ENCODE measurements around the gene CLEC16A. TPM values are rescaled to one million over a fixed set of nuclear protein-coding genes. Genes with fewer than 3 reads are reported as not detected.

The CLEC16A gene
- polyA plus RNA-seq, 1 experiment: 11.9 TPM

GRCh38 chr16:11121083-11121608, 176.8 kb downstream of the CLEC16A start:
- ChIA-PET POLR2A (no interaction called here), CTCF (interaction anchor here (1.6 kb wide), 1 partner anchor 14 kb away, joined by 4 read pairs; no protein-coding TSS in a partner anchor)
- Histone ChIP-seq H3K9me3 (ENCODE audit: control insufficient read depth, insufficient read depth, low read length) (no peaks in the 10 kb centered on the region; the same call in 1 of the 2 replicates), H3K27me3 (ENCODE audit: control insufficient read depth, insufficient read depth, low read length) (no peaks in the 10 kb centered on the region), H3K4me3 (ENCODE audit: low read depth, low read length) (no peak overlapping the region), H3K27ac (ENCODE audit: low read depth, low read length) (no peak overlapping the region)
- DNase-seq (ENCODE audit: low read depth, low spot score): no peak
- TF ChIP-seq, protein P1, sequence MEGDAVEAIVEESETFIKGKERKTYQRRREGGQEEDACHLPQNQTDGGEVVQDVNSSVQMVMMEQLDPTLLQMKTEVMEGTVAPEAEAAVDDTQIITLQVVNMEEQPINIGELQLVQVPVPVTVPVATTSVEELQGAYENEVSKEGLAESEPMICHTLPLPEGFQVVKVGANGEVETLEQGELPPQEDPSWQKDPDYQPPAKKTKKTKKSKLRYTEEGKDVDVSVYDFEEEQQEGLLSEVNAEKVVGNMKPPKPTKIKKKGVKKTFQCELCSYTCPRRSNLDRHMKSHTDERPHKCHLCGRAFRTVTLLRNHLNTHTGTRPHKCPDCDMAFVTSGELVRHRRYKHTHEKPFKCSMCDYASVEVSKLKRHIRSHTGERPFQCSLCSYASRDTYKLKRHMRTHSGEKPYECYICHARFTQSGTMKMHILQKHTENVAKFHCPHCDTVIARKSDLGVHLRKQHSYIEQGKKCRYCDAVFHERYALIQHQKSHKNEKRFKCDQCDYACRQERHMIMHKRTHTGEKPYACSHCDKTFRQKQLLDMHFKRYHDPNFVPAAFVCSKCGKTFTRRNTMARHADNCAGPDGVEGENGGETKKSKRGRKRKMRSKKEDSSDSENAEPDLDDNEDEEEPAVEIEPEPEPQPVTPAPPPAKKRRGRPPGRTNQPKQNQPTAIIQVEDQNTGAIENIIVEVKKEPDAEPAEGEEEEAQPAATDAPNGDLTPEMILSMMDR (IDR thresholded peaks at IDR 0.05; ENCODE audit: low read depth, low read length): no peak

GRCh38 chr16:11121914-11122692, 177.7 kb downstream of the CLEC16A start:
- H3K27me3 ChIP-seq (ENCODE audit: control insufficient read depth, insufficient read depth, low read length): no peaks in the 10 kb centered on the region
- H3K9me3 ChIP-seq (ENCODE audit: control insufficient read depth, insufficient read depth, low read length): no peaks in the 10 kb centered on the region; the same call in 1 of the 2 replicates
- no peak for DNase-seq (ENCODE audit: low read depth, low spot score)
- POLR2A ChIA-PET: no interaction called here
- CTCF ChIA-PET: no interaction called here
- H3K4me3 ChIP-seq (ENCODE audit: low read depth, low read length): no peak overlapping the region
- no peak overlapping the region for H3K27ac ChIP-seq (ENCODE audit: low read depth, low read length)
- TF ChIP-seq, protein P1 (IDR thresholded peaks at IDR 0.05; ENCODE audit: low read depth, low read length): no peak

GRCh38 chr16:11123666-11124065, 179.3 kb downstream of the CLEC16A start:
- no peaks in the 10 kb centered on the region for H3K27me3 ChIP-seq (ENCODE audit: control insufficient read depth, insufficient read depth, low read length)
- no peak overlapping the region for H3K4me3 ChIP-seq (ENCODE audit: low read depth, low read length)
- TF ChIP-seq, protein P1 (IDR thresholded peaks at IDR 0.05; ENCODE audit: low read depth, low read length): no peak
- CTCF ChIA-PET: no interaction called here
- no peak overlapping the region for H3K27ac ChIP-seq (ENCODE audit: low read depth, low read length)
- no peak for DNase-seq (ENCODE audit: low read depth, low spot score)
- POLR2A ChIA-PET: no interaction called here
- no peaks in the 10 kb centered on the region; the same call in 1 of the 2 replicates for H3K9me3 ChIP-seq (ENCODE audit: control insufficient read depth, insufficient read depth, low read length)

DNA sequence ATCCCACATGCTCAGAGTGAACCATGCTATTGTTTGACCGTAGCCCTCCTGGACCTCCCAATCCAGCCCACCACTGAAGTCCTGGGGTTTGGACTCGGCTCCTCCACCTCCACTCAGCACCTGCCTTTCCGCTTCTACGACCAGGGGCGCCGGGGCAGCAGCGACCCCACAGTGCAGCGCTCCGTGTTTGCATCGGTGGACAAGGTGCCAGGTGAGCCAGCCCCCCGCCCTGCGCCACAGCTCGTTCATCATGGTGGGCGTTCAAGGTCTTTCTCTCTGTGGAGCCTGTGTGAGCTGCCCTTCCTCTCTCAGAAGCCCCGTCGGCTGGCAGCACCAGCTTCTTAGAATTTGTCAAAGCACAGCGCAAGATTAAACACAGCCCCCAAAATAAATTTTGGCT, 181.6 kb downstream of the CLEC16A start:
- Histone ChIP-seq H3K27ac (ENCODE audit: low read depth, low read length) (no peak overlapping the region), H3K4me3 (ENCODE audit: low read depth, low read length) (no peak overlapping the region), H3K27me3 (ENCODE audit: control insufficient read depth, insufficient read depth, low read length) (no peaks in the 10 kb centered on the region), H3K9me3 (ENCODE audit: control insufficient read depth, insufficient read depth, low read length) (no peaks in the 10 kb centered on the region; the same call in 1 of the 2 replicates)
- DNase-seq (ENCODE audit: low read depth, low spot score): no peak
- POLR2A ChIA-PET: interaction anchor here (0.7 kb wide), 1 partner anchor 126 kb away, joined by 3 read pairs; no protein-coding TSS in a partner anchor
- TF ChIP-seq, protein P1 (IDR thresholded peaks at IDR 0.05; ENCODE audit: low read depth, low read length): no peak
- CTCF ChIA-PET: no interaction called here

DNA sequence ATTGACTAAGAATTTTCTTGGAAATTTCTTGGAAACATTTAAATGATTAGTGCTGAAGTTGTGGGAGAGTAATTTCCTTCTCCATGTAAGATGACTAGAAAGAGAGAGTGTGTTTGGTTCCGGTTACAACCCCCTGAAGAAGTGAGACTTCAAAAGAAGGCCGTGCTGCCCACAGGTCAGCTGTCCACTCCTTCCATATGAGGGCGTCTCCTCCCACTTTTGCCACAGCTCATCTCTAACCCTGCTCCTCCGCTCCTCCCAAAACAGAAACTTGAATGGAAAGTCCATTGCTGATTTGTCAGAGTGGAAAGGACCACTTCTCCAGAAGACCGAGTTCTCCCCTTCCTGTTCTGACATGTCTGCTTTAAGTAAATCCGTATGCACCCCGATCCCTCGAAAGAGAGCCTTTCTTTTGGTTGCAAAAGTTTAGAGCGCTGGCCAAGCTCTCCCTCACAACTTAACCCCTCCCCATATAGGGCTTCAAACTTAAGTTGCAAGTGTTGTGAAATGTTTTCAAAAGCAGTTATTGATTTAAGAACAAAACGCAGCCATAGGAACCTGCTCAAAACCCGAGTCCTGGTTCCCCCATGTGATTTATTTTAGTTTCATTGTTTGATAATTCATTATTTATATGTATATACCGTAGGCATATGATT, 182.2 kb downstream of the CLEC16A start:
- ChIA-PET CTCF (no interaction called here), POLR2A (no interaction called here)

More for the DNA sequence above, 182.2 kb downstream of the CLEC16A start:
- no peak for DNase-seq (ENCODE audit: low read depth, low spot score)
- Histone ChIP-seq H3K4me3 (ENCODE audit: low read depth, low read length) (no peak overlapping the region), H3K27me3 (ENCODE audit: control insufficient read depth, insufficient read depth, low read length) (no peaks in the 10 kb centered on the region), H3K27ac (ENCODE audit: low read depth, low read length) (no peak overlapping the region), H3K9me3 (ENCODE audit: control insufficient read depth, insufficient read depth, low read length) (no peaks in the 10 kb centered on the region; the same call in 1 of the 2 replicates)
- TF ChIP-seq, protein P1 (IDR thresholded peaks at IDR 0.05; ENCODE audit: low read depth, low read length): no peak
